ENCODE data around the gene VAPA. TPM values are rescaled to one million over a fixed set of nuclear protein-coding genes. Genes with fewer than 3 reads are reported as not detected.

VAPA gene
- total RNA-seq, 3 donors from 2014 or later (not counting 1 experiment from before 2014, with no cell fraction given), result 175 to 186 (median 182) TPM

DNA sequence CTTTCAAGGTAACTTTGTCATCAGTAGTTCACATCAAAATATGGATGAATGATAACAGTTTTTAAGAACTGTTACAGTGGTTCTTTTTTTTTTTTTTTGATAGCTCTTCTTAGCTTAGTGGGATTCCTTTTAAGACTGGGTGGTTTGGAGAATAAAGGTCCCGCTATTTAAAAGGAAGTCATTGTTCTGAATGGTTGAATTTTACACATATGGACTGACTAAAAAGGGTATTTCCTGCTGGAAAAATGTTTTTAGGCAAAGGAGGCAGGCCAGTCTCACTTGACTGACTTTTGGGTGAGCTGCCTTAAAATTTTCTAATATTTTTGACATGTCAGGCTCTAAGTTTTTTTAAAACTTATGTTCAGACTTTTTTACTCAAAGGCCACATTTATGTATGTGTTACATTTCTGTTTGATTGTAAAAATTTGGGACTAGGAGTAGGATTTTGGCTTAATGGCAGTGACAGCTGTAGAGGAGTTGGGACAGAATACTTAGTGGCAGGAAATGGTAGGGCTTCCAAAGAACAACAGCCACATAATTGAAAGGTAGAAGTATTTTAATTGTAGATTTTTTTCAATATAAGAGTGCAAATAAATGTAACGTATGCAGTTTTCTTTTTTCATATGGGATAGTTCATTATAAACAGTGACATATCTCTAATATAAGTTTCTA is 13.7 kb downstream of the VAPA start:
- no peak overlapping the region for H3K27ac ChIP-seq (ENCODE audit: low read length)
- no peak overlapping the region for H3K4me3 ChIP-seq (ENCODE audit: low read length)
- H3K9me3 ChIP-seq (ENCODE audit: control insufficient read depth, insufficient read depth, low read length), result no peaks in the 10 kb centered on the region
- Mint-ChIP-seq H3K27ac (peak overlapping the region; percentile 72 to 74), H3K4me3 (peak overlapping the region; percentile 19), H3K9me3 (no peaks in the 10 kb centered on the region), H3K36me3 (no peaks in the 10 kb centered on the region), H3K4me1 (peaks cover 60 to 74% of the 10 kb centered on the region in 2 donors), H3K27me3 (ENCODE audit: low read depth in 2 of 2) (no peaks in the 10 kb centered on the region)
- intact Hi-C loops (cut with micrococcal nuclease), result no loop called here
- no peaks in the 10 kb centered on the region for H3K27me3 ChIP-seq (ENCODE audit: control insufficient read depth, insufficient read depth, low read length)
- WGBS (ENCODE audit: insufficient coverage), result 47% methylated on average over 1 of the region's 2 CpGs
- peaks cover 3% of the 10 kb centered on the region for H3K36me3 ChIP-seq (ENCODE audit: control insufficient read depth, insufficient read depth, low read length)
- TF ChIP-seq, protein P1, sequence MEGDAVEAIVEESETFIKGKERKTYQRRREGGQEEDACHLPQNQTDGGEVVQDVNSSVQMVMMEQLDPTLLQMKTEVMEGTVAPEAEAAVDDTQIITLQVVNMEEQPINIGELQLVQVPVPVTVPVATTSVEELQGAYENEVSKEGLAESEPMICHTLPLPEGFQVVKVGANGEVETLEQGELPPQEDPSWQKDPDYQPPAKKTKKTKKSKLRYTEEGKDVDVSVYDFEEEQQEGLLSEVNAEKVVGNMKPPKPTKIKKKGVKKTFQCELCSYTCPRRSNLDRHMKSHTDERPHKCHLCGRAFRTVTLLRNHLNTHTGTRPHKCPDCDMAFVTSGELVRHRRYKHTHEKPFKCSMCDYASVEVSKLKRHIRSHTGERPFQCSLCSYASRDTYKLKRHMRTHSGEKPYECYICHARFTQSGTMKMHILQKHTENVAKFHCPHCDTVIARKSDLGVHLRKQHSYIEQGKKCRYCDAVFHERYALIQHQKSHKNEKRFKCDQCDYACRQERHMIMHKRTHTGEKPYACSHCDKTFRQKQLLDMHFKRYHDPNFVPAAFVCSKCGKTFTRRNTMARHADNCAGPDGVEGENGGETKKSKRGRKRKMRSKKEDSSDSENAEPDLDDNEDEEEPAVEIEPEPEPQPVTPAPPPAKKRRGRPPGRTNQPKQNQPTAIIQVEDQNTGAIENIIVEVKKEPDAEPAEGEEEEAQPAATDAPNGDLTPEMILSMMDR (IDR thresholded peaks at IDR 0.05), result no peak
- H3K4me1 ChIP-seq (ENCODE audit: control insufficient read depth, insufficient read depth, low read length), result peaks cover 3% of the 10 kb centered on the region
- DNase-seq, result no peak
- ATAC-seq, result no peak

DNA sequence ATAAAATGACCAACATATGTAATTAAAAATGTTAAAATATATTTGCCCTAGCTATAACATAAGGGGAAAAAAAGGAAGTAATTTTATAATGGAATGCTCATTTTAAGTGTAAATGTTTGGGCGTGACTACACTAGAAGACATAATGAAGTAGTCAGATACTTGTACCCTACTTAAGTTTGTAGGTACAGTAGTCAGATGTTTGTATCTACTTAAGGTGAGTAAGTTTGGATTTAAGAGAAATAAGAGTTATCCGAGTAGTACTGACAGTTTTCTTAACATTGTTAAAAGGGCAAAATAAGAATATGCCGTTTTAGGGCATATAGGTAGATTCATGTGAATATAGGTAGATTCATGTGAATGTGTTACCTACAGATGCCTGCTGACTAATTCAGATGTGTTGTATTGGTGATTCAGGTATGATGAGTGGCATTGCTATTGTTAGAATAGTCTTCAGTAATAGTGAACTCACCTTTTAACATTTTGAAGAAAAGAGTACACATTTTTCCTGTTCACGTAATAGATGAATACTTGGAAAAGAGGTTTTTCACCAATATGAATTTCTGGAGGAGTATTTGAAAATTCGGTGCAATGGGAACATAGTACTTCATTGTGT is 14.9 kb downstream of the VAPA start:
- Histone ChIP-seq H3K27ac (ENCODE audit: low read length) (no peak overlapping the region), H3K27me3 (ENCODE audit: control insufficient read depth, insufficient read depth, low read length) (no peaks in the 10 kb centered on the region), H3K4me1 (ENCODE audit: control insufficient read depth, insufficient read depth, low read length) (peaks cover 1% of the 10 kb centered on the region), H3K9me3 (ENCODE audit: control insufficient read depth, insufficient read depth, low read length) (no peaks in the 10 kb centered on the region), H3K4me3 (ENCODE audit: low read length) (no peak overlapping the region), H3K36me3 (ENCODE audit: control insufficient read depth, insufficient read depth, low read length) (peaks cover 7% of the 10 kb centered on the region)
- ATAC-seq, result no peak
- intact Hi-C loops (cut with micrococcal nuclease), result no loop called here
- TF ChIP-seq, protein P1 (IDR thresholded peaks at IDR 0.05), result no peak
- H3K27ac Mint-ChIP-seq, result no peak overlapping the region
- H3K9me3 Mint-ChIP-seq, result no peaks in the 10 kb centered on the region
- DNase-seq, result no peak
- WGBS (ENCODE audit: insufficient coverage), result 74% methylated on average over 4 of the region's 5 CpGs
- no peaks in the 10 kb centered on the region for H3K36me3 Mint-ChIP-seq
- no peak overlapping the region for H3K4me3 Mint-ChIP-seq
- no peaks in the 10 kb centered on the region for H3K27me3 Mint-ChIP-seq (ENCODE audit: low read depth in 2 of 2)
- H3K4me1 Mint-ChIP-seq, result peaks cover 60 to 75% of the 10 kb centered on the region in 2 donors

DNA sequence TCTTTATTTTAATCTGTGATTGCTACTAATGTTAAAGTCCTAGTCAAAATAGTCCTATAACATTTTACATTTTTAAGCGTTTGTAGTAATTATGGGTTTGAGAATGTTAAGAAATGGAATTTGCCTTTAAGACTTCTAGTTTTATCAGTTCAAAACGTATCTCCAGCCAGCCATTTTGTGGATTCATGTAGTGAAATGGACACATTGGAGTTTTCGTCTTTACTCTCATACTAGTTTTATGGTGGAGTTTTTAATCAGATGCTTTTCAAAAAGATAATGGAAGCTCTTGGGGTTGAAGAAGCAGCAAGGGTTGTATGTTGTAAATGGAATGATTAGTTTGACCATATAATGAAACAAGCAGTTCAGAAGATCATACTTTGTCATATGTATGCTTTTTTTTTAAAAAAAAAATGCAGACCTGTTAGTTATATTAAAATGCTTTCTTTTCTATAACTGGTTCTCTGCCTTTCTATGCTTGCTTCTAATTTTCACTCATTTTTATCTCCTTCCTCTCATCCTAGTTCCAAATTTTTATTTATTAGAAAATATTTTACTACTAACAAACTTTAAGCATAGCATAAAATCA is 16.6 kb downstream of the VAPA start:
- DNase-seq (no peak), ATAC-seq (no peak)
- H3K9me3 ChIP-seq (ENCODE audit: control insufficient read depth, insufficient read depth, low read length), result no peaks in the 10 kb centered on the region
- intact Hi-C loops (cut with micrococcal nuclease), result no loop called here
- no peak overlapping the region for H3K27ac ChIP-seq (ENCODE audit: low read length)
- Mint-ChIP-seq H3K4me3 (no peak overlapping the region), H3K27me3 (ENCODE audit: low read depth in 2 of 2) (no peaks in the 10 kb centered on the region), H3K27ac (no peak overlapping the region), H3K36me3 (no peaks in the 10 kb centered on the region), H3K4me1 (peaks cover 54 to 68% of the 10 kb centered on the region in 2 donors), H3K9me3 (no peaks in the 10 kb centered on the region)
- no peak overlapping the region for H3K4me3 ChIP-seq (ENCODE audit: low read length)
- no peaks in the 10 kb centered on the region for H3K4me1 ChIP-seq (ENCODE audit: control insufficient read depth, insufficient read depth, low read length)
- peaks cover 13% of the 10 kb centered on the region for H3K36me3 ChIP-seq (ENCODE audit: control insufficient read depth, insufficient read depth, low read length)
- TF ChIP-seq, protein P1 (IDR thresholded peaks at IDR 0.05), result no peak
- no peaks in the 10 kb centered on the region for H3K27me3 ChIP-seq (ENCODE audit: control insufficient read depth, insufficient read depth, low read length)
- WGBS (ENCODE audit: insufficient coverage), result 95% methylated on average over 2 of the region's 3 CpGs
